GM19397 (cell line): Measurements from ENCODE around the gene MIEF1.
"Not testable (repeated sequence)": the region's sequence is repeated elsewhere in the genome, so short reads cannot be mapped to it uniquely, and the experiment has no call there.

Experiments
- ATAC-seq: cut with Tn5 transposase; IDR thresholded peaks from one replicate; pipeline ENCODE4 v1.9.1; 2021; ENCODE audit warnings: mild to moderate bottlenecking, moderate library complexity; ENCODE audit not compliant: unreplicated experiment

Gene MIEF1

DNA sequence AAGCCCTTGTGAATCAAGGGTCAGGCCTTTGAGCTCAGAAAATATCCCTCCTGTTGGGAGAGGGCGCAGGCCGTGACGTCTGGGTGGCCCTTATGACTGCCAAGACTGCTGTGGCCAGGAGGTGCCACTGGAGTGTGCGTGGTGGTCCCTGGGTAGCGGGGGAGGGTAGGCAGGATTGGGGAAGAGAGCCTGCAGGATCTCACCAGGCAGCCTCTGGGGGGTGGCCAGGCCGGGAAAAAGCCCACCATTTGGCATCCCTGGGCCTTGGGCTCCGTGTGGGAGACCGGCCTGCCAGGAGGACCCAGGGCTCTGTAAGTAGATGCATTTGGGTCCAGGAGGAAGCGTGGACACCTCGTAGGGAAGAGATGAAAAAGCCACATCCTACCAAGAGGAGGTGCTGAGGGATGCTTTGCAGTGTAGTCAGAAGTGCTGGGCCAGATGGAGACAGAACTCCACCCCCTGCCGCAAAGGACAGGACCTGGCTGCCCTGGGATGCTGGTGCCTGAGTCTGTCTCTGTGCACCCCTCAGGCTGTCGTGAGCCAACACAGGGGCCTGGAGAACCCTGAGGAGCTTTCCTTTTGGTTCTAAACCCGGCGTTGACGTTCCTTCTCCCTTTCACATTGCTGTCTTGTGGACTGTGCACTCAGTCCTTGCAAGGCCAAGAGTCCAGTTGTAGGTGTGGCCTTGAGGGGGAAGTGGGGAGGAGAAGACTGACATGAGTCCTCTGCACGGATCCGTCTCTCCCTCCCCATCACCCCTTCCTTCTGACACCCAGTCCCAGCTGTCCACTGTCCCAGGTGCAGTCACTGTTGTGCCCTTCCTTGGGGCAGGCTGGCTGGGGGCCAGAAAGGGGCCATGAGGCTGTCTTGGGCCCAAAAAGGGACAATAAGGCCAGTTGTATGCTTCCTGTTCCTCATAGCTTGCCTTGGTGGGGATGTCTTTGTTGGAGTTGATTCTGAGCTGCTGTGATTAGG is 12.7 kb upstream of the MIEF1 start:
- no peak for ATAC-seq

DNA sequence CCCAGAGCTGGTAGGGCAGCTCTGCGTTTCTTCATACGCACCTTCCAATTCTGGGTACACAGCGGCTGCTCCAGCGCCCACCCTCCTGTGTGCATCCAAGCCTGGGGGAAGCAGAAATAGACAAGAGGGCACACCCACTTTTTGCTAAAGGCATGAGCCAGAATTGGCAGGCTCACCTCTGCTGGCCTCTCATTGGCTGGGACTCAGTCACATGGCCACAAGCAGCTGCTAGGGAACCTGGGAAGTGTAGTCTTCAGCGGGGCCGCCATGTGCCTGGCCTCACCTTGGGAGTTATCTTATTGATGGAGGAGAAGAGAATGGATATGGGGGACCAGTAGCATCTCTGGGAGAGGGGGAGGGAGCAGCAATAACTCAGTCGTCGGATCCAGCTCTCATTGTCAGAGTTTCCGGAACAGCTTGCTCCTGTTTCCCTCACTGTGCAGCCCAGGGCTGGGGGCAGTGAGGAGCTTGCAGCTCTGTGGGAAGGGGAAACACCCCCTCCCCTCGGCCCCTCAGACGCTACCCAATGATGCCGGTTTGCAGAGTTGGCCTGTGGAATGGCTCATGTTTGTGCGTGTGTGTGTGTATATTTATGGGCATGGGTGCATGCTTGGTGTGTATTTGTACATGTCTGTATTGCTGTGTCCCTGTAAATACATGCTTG is 11.8 kb upstream of the MIEF1 start:
- no peak for ATAC-seq

DNA sequence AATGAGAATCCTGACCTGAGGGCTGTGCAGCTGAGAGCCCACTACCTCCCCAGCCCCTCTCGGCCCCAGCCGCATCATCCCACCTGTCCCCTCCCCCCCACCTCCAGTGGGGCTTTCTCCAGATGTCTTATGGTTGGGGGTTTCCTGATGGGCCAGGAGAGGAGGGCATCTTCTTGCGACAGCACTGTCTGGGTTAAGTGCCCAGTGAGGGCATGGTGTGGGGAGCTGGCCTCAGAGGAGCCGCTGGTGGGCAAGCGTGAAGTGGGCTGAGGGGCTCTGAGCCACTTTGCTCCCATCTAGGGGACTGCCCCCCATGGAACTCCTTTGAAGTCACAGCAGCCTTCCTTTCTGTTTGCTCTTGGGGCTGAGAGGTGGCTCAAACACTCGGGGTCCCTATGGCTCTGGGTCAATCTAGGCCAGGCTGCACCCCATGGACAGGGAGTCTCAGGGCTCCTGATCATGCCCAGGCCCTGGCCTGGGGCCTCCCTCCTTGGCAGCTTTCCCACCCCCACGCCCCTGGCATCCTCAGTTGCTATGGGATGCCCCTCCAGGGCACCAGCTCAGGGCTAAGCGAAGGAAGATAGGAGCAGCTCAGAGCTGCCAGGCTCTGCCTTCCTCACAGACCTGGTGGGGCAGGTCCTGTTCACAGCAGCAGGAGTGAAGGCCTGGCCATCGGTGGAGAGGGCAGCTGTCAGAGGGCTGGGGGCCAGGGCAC is 11.0 kb upstream of the MIEF1 start:
- no peak for ATAC-seq

DNA sequence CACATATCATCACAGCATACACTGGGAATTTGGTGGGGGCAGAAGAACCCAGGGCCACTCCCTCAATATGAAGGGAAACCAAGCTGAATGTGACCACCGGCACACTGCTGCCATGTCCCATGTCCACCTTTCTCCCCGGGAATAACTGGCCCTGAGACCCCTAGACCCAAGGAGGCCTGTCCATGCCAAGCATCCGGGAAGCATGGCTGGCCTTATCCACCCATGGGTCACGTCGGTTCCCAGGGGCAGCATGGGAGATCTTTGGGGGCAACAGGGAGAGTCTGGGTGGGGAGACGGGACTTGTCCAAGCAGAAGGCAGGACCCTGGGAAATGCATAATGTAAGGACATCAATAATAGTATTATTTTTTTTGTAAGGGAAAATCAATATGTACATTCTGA is 10.4 kb upstream of the MIEF1 start:
- no peak for ATAC-seq

GRCh38 chr22:39492186-39492585 is 9.9 kb upstream of the MIEF1 start:
- no peak for ATAC-seq

- ATAC-seq = no peak
These were observed 8.3 kb upstream of the MIEF1 start for GRCh38 chr22:39493759-39494158.

DNA sequence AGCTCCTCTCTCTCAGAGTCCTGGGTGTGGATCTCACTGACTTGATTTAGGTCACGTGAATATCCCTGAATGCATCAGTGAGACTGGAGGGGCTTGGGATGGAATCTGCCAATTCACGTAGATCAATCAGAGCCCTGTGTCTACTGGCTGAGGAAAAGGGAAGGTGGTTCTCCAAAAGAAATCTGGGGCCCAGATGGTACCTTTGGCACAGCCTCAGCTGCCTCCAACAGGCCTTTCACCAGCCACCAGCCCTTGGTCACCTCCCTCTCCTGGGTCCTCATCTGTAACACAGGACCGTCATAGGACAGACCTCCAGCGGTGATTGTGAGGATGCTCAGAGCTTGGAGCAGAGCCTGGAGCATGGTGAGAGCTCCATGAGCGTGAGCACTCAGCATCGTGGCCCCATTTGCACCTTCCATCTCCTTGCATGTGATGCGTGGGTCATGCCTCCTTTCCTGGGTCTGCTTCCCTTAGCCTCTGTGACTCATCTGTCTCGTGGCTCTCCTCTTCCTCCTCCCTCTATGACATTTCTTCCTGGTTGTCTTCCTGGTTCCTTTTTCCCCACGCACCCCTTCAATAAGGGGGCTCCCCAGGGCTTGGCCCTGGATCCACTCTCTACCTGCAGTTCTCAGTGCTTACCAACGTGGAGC is 7.5 kb upstream of the MIEF1 start:
- ATAC-seq = no peak

DNA sequence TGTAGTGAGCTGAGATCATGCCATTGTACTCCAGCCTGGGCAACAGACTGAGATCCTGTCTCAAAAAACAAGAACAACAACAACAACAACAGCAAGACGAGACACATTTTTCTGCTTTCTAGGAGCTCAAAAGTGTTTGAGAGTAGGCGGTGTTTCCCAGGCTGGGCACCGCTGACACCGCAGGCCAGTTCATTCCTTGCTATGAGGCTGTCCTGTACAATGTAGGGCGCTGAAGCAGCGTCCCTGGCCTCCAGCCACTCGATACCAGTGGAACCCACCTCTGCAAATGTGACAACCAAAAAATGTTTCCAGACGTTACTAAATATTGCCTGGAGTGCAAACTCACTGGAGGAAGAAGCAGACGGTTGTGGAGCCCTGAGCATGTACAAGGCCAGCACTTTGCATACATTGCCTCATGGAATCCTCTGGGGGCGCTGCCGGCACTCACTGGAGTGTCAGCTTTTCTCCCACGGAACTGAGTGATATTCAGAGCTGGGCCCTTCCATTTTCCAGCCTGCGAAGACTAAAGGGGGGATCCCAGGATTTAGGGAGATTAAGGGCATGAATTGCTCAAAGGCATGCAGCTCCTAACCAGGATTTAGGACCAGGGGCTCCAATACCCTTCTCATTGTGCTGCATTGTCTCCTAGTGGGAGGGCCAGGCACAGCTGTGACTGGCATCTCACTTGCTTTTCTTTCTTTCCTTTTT is 5.8 kb upstream of the MIEF1 start:
- no peak for ATAC-seq

DNA sequence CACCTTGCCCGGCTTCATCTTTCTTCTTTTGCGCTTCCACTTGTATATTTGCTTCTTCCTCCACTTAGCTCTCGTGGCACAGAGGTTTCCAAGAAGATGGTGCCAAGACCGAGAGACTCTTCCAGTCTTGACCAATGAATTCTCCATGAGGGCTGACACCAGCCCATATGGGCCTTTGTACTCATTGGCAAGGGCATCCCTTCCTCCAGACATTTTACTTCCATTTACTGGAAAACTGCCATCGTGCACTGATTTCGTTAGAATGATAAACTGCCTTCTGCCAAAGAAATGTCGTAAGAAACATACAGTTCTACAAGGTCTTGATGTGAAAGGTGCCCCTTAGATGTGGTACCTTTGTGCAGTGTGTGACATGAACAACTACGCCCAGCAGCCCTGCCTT is 4.7 kb upstream of the MIEF1 start:
- no peak for ATAC-seq

DNA sequence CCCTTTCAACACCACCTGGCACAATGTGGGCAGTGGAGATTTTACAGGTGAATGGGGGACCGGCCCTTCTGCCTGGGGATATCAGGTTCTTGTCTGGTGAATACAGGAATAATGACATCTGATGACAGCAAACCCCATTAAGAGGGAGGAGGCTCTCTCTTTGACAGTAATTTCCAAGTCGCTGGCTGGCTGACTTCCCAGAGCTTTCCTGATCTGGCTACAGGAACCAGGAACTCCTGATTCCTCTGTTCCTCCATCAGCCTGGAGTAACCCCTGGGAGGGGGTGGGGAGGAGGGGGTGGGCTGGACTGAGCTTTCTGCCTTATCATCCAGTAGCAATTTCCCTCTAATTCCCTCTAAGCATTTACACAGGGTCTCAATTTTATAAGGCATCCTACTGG is 3.7 kb upstream of the MIEF1 start:
- no peak for ATAC-seq

DNA sequence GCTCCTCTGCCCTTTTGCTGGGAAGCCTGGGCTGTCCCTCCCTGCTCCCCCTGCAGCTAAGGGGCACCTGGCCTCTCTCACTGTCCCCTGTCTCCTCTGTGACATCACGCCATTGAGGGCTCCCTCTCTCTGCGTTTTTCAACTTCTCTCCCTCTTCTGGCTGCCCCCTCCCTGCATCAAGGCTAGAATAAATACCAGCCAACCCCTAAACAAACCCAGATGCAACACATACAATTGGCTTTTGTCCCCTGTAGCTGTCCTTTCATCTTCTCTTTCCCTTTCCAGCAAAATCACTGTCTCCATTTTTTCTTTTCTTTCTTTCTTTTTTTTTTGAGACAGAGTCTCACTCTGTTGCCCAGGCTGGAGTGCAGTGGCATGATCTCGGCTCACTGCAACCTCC is 3.3 kb upstream of the MIEF1 start:
- ATAC-seq = no peak

GRCh38 chr22:39500101-39500500 is 2.0 kb upstream of the MIEF1 start:
- no peak for ATAC-seq

GRCh38 chr22:39501644-39502108 is 414 bp upstream of the MIEF1 start:
- ATAC-seq = peak; percentile 22

DNA sequence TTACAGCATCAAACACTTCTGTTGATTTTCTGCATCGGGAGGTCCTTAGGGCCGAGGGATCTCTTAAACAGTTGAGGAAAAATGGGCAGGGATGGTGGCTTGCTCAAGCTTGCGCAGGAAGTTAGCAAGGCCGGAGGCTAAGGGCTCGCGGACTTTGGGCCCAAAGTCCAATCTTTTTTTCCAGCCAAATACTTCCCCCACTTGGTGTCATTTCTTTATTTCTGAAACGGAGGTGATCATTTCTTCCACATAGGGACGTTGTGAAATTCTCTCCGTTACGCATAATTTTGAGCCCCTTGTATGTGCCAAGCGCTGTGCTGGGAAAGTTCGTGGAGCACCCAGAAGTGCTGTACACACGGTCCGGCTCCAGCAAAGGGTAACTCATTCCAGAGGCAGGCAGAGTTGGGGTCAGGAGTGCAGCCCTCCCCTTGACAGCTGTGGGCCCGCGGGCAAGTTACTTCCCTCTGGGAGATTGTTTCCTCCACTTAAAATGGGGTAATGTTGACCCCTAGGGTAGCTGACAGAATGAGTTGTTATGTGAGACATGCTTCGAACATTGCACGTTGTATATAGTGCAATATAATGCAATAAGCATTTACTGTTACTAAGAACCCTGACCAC is 809 bp downstream of the MIEF1 start:
- peak; percentile 6 for ATAC-seq

GRCh38 chr22:39503630-39504029 is 1.5 kb downstream of the MIEF1 start:
- ATAC-seq = no peak

DNA sequence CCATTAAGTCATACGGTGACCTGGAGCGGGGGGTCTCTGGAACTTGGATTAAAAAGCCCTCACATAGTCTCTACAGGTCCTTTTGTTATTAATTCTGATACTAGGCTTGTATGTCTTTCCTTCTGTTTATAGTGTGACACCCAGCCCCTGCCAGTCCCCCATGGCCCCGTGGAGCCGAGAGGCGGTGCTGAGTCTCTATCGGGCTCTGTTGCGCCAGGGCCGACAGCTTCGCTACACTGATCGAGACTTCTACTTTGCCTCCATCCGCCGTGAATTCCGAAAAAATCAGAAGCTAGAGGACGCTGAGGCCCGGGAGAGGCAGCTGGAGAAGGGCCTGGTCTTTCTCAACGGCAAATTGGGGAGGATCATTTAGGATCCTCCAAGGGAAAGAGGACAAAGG is 2.0 kb downstream of the MIEF1 start:
- no peak for ATAC-seq

DNA sequence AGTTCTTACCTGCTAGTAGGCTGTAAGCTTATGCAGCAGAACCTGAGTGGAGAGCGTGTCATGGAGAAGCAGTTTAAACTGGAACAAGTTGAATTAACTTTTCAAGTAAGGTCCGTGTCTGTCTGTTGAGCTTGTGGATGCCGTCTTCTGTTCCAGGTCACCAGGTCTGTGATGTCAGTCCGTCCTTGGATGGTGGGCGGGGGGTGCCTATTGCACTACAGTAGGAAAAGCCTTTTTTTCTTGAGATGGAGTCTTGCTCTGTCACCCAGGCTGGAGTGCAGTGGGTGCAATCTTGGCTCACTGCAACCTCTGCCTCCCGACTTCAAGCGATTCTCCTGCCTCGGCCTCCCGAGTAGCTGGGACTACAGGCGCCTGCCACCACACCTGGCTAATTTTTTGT is 4.9 kb downstream of the MIEF1 start:
- ATAC-seq = not testable (repeated sequence)

DNA sequence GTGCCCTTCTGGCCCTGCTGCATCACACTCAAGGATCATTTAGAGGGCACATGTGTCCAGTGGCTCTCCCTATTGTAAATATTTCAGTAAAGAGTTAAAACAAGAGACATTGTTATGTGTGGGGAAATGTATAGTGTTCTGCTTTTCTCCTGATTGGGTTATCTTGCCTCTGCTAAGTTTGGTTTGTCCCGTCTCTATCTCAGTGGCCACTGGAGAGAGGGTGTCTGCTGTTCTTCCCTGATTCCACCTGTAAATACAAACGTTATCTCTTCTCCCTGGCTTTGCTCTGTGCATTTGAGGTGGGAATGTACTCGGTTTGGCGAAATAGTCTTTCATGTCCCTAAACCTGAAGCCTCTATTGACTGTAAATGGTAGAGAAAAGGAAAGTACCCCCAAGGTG is 6.3 kb downstream of the MIEF1 start:
- ATAC-seq = no peak

DNA sequence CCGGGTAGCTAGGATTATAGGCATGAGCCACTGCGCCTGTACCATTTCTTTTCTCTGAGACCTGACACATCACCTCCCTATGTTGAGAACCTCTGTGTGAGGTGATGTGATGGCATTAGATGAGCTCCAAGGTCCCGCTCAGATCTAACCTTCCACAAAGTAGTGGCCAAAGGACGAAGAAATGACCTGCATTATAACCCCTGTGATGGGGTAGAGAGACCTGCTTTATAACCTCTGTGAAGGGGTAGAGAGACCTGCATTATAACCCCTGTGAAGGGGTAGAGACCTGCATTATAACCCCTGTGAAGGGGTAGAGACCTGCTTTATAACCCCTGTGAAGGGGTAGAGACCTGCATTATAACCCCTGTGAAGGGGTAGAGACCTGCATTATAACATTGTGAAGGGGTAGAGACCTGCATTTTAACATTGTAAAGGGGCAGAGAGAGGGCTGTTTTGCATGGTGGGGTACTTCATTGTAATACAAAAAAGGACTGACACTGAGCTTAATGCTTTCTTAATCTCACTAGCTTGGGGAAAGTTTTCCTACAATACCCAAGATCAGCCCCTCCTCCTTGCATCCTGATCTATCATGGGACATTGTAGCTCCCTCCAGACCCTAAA is 8.5 kb downstream of the MIEF1 start:
- ATAC-seq = no peak

DNA sequence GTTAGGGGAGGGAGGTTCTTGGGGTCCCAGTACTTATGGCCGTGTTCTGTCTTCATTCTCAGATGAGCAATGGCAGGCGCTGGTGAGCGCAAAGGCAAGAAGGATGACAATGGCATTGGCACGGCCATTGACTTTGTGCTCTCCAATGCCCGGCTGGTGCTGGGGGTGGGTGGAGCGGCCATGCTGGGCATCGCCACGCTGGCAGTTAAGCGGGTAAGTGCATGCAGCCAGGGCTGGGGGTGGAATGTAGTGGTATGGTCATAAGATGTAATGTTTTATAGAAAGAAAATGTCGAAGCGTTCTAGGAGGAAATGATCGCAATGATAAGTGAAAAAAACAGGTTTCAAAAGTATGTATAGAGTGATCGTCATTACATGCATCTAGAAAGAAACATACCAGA is 9.1 kb downstream of the MIEF1 start:
- no peak for ATAC-seq
